Loucy (cell line): Measurements from ENCODE around the gene C1QTNF5.

Experiments used
- CTCF ChIP-seq: fragments of 200-600 bp; sonication (generic); conservative IDR thresholded peaks from 2 replicates; pipeline ENCODE4 v1.5.1; 2014; ENCODE audit warnings: mild to moderate bottlenecking, antibody characterized with exemption, low read length
- EZH2phosphoT487 ChIP-seq: fragments of 200-600 bp; IDR thresholded peaks from 2 replicates; pipeline ENCODE4 v1.6.1; 2018; ENCODE audit warnings: antibody characterized with exemption, mild to moderate bottlenecking, moderate library complexity, borderline replicate concordance

- TF ChIP-seq CTCF = no peak
- TF ChIP-seq EZH2phosphoT487 = no peak
Observed at GRCh38 chr11:119320240-119320775, 20.4 kb downstream of the C1QTNF5 start.
